H1 (cell line): Measurements from ENCODE around the gene SUSD5. TPM values are rescaled to one million over a fixed set of nuclear protein-coding genes. Genes with fewer than 3 reads are reported as not detected.

Experiments used
- CTCF ChIA-PET: fragments of 300-600 bp; sonication (Branson Sonifier 250); formaldehyde crosslinking; loops from one replicate; lab custom pipeline; 2021; ENCODE audit not compliant: partially characterized antibody; lab: Charles Lee
- POLR2A ChIA-PET: fragments of 300-600 bp; sonication (Branson Sonifier 250); formaldehyde crosslinking; loops from one replicate; lab custom pipeline; 2021; ENCODE audit warnings: inconsistent platforms; ENCODE audit not compliant: partially characterized antibody; lab: Charles Lee
- DNase-seq, 2 experiments: peaks; one replicate each; pipeline versions ENCODE4 v3.0.0 to v3.0.0-alpha.2; 2010 to 2022; ENCODE audit warnings: low spot score in 2 of 2, low read depth in 1 of 2, mixed read lengths in 1 of 2
- FAIRE-seq: peaks from 2 replicates; lab custom pipeline; 2011; peaks lifted over from hg19 to GRCh38; lab: Jason Lieb, UNC
- H2AFZ ChIP-seq: 2 replicates; pipeline ENCODE4 v1.8.1; 2012; ENCODE audit warnings: low read length, inconsistent platforms
- H2AK5ac ChIP-seq: 2 replicates; pipeline ENCODE4 v1.6.1; 2013; ENCODE audit warnings: low read depth, low read length
- H2BK120ac ChIP-seq: replicated peaks from 2 replicates; pipeline ENCODE3; 2013; ENCODE audit warnings: low read depth, low read length, inconsistent platforms
- H2BK12ac ChIP-seq: 2 replicates; pipeline ENCODE4 v1.6.1; 2013; ENCODE audit warnings: low read depth, low read length
- H2BK15ac ChIP-seq: 2 replicates; pipeline ENCODE4 v1.6.1; 2013; ENCODE audit warnings: low read length
- H2BK20ac ChIP-seq: 2 replicates; pipeline ENCODE4 v1.6.1; 2013; ENCODE audit warnings: low read length
- H2BK5ac ChIP-seq: 2 replicates; pipeline ENCODE4 v1.6.1; 2013; ENCODE audit warnings: low read depth, low read length
- H3K14ac ChIP-seq: 2 replicates; pipeline ENCODE4 v1.6.1; 2013; ENCODE audit warnings: inconsistent platforms; ENCODE audit not compliant: insufficient read length
- H3K18ac ChIP-seq: 2 replicates; pipeline ENCODE4 v1.6.1; 2013; ENCODE audit warnings: low read length; ENCODE audit errors: extremely low read depth
- H3K23ac ChIP-seq: 2 replicates; pipeline ENCODE4 v1.6.1; 2013; ENCODE audit warnings: inconsistent platforms; ENCODE audit not compliant: insufficient read length
- H3K23me2 ChIP-seq: 2 replicates; pipeline ENCODE4 v1.6.1; 2013; ENCODE audit warnings: low read depth, low read length
- H3K27ac ChIP-seq: 2 replicates; pipeline ENCODE4 v1.6.1; 2011; ENCODE audit warnings: low read depth, low read length, inconsistent platforms
- H3K27me3 ChIP-seq, 4 experiments: replicated peaks in 1 of 4; 1 replicate in 1 of 4; 2 replicates in 3 of 4; pipeline versions ENCODE4 v1.6.1 to v1.8.1; 2011 to 2013; ENCODE audit warnings: low read length in 3 of 4, mild to moderate bottlenecking in 3 of 4, inconsistent platforms in 2 of 4, mixed read lengths in 2 of 4, moderate library complexity in 1 of 4; ENCODE audit not compliant: control insufficient read depth in 3 of 4, insufficient read depth in 3 of 4; ENCODE audit errors: extremely low read depth in 1 of 4
- H3K36me3 ChIP-seq, 4 experiments: 2 replicates each; pipeline versions ENCODE4 v1.6.1 to v1.8.1; 2011 to 2013; ENCODE audit warnings: mild to moderate bottlenecking in 4 of 4, low read length in 3 of 4, moderate library complexity in 2 of 4, control low read depth in 1 of 4, inconsistent platforms in 1 of 4; ENCODE audit not compliant: insufficient read depth in 4 of 4, control insufficient read depth in 2 of 4
- H3K4ac ChIP-seq: replicated peaks from 2 replicates; pipeline ENCODE3; 2013; ENCODE audit warnings: low read length, low read depth, mixed read lengths, inconsistent platforms; ENCODE audit not compliant: insufficient read length
- H3K4me1 ChIP-seq, 4 experiments: replicated peaks in 1 of 4; 1 replicate in 1 of 4; 2 replicates in 3 of 4; pipeline versions ENCODE4 v1.6.1 to v1.8.1; 2011 to 2013; ENCODE audit warnings: low read length in 3 of 4, inconsistent platforms in 2 of 4, mixed read lengths in 1 of 4; ENCODE audit not compliant: insufficient read depth in 4 of 4, control insufficient read depth in 3 of 4
- H3K4me2 ChIP-seq, 2 experiments: 2 replicates each; pipeline versions ENCODE4 v1.6.1 to v1.8.1; 2011 to 2013; ENCODE audit warnings: low read depth in 2 of 2, low read length in 2 of 2, control low read depth in 1 of 2, inconsistent platforms in 1 of 2, mild to moderate bottlenecking in 1 of 2; ENCODE audit not compliant: insufficient read depth in 1 of 2
- H3K4me3 ChIP-seq, 4 experiments: fragments of 200-600, 300-600 bp in 1 of 4; sonication (generic), shearing (Covaris generic), sonication (Bioruptor Twin) in 1 of 4; 2 replicates each; pipeline versions ENCODE4 v1.5.1 to v1.8.1; 2011 to 2016; ENCODE audit warnings: low read length in 4 of 4, low read depth in 3 of 4, control low read depth in 2 of 4, inconsistent platforms in 2 of 4, mild to moderate bottlenecking in 2 of 4, mixed read lengths in 1 of 4, moderate library complexity in 1 of 4; ENCODE audit not compliant: insufficient read depth in 2 of 4; ENCODE audit errors: extremely low read depth in 1 of 4
- H3K56ac ChIP-seq: replicated peaks from 2 replicates; pipeline ENCODE3; 2013; ENCODE audit warnings: low read depth, mild to moderate bottlenecking, mixed read lengths, low read length, inconsistent platforms; ENCODE audit not compliant: insufficient read length
- H3K79me1 ChIP-seq: 2 replicates; pipeline ENCODE4 v1.6.1; 2013; ENCODE audit warnings: low read depth, low read length, control low read depth
- H3K79me2 ChIP-seq, 2 experiments: 2 replicates each; pipeline versions ENCODE4 v1.6.1 to v1.8.1; 2012 to 2013; ENCODE audit warnings: low read length in 2 of 2, mild to moderate bottlenecking in 2 of 2, inconsistent platforms in 1 of 2; ENCODE audit not compliant: insufficient read depth in 2 of 2, control insufficient read depth in 1 of 2
- H3K9ac ChIP-seq, 4 experiments: replicated peaks in 1 of 4; 1 replicate in 1 of 4; 2 replicates in 3 of 4; pipeline versions ENCODE4 v1.6.1 to v1.8.1; 2011 to 2013; ENCODE audit warnings: low read depth in 3 of 4, low read length in 3 of 4, control low read depth in 2 of 4, mild to moderate bottlenecking in 2 of 4, moderate library complexity in 2 of 4, inconsistent platforms in 1 of 4; ENCODE audit errors: extremely low read depth in 1 of 4
- H3K9me3 ChIP-seq, 2 experiments: 2 replicates each; pipeline versions ENCODE4 v1.6.1 to v1.8.1; 2012 to 2013; ENCODE audit warnings: mild to moderate bottlenecking in 2 of 2, moderate library complexity in 2 of 2, control low read depth in 1 of 2, inconsistent platforms in 1 of 2, low read depth in 1 of 2, low read length in 1 of 2, mixed read lengths in 1 of 2; ENCODE audit not compliant: insufficient read depth in 2 of 2
- H4K20me1 ChIP-seq, 2 experiments: replicated peaks in 1 of 2; 2 replicates each; pipeline versions ENCODE3 to v1.8.1; 2011 to 2013; ENCODE audit warnings: inconsistent platforms in 2 of 2, low read length in 2 of 2, mild to moderate bottlenecking in 1 of 2; ENCODE audit not compliant: insufficient read depth in 2 of 2, control insufficient read depth in 1 of 2
- H4K5ac ChIP-seq: 2 replicates; pipeline ENCODE4 v1.6.1; 2013; ENCODE audit warnings: low read length, low read depth, mixed read lengths, inconsistent platforms; ENCODE audit not compliant: insufficient read length
- H4K8ac ChIP-seq: 2 replicates; pipeline ENCODE4 v1.8.0; 2013; ENCODE audit warnings: mild to moderate bottlenecking, moderate library complexity, low read length, inconsistent platforms; ENCODE audit not compliant: insufficient read depth; ENCODE audit errors: extremely low read depth
- H4K91ac ChIP-seq: replicated peaks from 2 replicates; pipeline ENCODE3; 2013; ENCODE audit warnings: low read length, mixed read lengths, inconsistent platforms; ENCODE audit not compliant: insufficient read length
- BACH1 ChIP-seq: IDR thresholded peaks from 2 replicates; pipeline ENCODE4 v1.6.1; 2012; ENCODE audit warnings: low read length, improper control_type of control experiment
- CBX5 ChIP-seq: fragments of 300-800, 300-1000 bp; sonication (generic); IDR thresholded peaks from 2 replicates; pipeline ENCODE4 v1.7.1; 2016; ENCODE audit warnings: antibody characterized with exemption, low read length, low read depth
- CBX8 ChIP-seq: fragments of 300-800, 300-1000 bp; sonication (generic); IDR thresholded peaks from 2 replicates; pipeline ENCODE4 v1.7.1; 2016; ENCODE audit warnings: low read depth, low read length, borderline replicate concordance
- CHD2 ChIP-seq: IDR thresholded peaks from 2 replicates; pipeline ENCODE4 v1.6.1; 2012; ENCODE audit warnings: low read length, improper control_type of control experiment
- CTBP2 ChIP-seq: IDR thresholded peaks from 2 replicates; pipeline ENCODE4 v1.7.0; 2011; ENCODE audit warnings: borderline replicate concordance, mild to moderate bottlenecking, moderate library complexity, mixed read lengths, low read length; ENCODE audit not compliant: insufficient read depth, insufficient read length
- EP300 ChIP-seq, 2 experiments: IDR thresholded peaks; 1 replicate in 1 of 2; 2 replicates in 1 of 2; pipeline ENCODE4 v1.6.1; 2011 to 2012; ENCODE audit warnings: low read depth in 2 of 2, low read length in 2 of 2, mild to moderate bottlenecking in 2 of 2, borderline replicate concordance in 1 of 2, inconsistent platforms in 1 of 2, moderate library complexity in 1 of 2
- GTF2F1 ChIP-seq: IDR thresholded peaks from 2 replicates; pipeline ENCODE4 v1.6.1; 2012; ENCODE audit warnings: low read depth, low read length, improper control_type of control experiment, borderline replicate concordance
- MAFK ChIP-seq: IDR thresholded peaks from 2 replicates; pipeline ENCODE4 v1.6.1; 2012; ENCODE audit warnings: low read depth, mild to moderate bottlenecking, improper control_type of control experiment, low read length
- RAD21 ChIP-seq, 2 experiments: IDR thresholded peaks in 1 of 2; conservative IDR thresholded peaks in 1 of 2; 2 replicates each; pipeline ENCODE4 v1.6.1; 2011; ENCODE audit warnings: low read depth in 2 of 2, low read length in 2 of 2, improper control_type of control experiment in 1 of 2, inconsistent platforms in 1 of 2, mild to moderate bottlenecking in 1 of 2, moderate library complexity in 1 of 2
- SIRT6 ChIP-seq: IDR thresholded peaks from one replicate; pipeline ENCODE4 v1.7.1; 2012; ENCODE audit warnings: low read length, inconsistent platforms
- TBP ChIP-seq: IDR thresholded peaks from 2 replicates; pipeline ENCODE4 v1.6.1; 2011; ENCODE audit warnings: low read depth, low read length, improper control_type of control experiment
- TCF12 ChIP-seq: IDR thresholded peaks from 2 replicates; pipeline ENCODE4 v1.6.1; 2011; ENCODE audit warnings: low read depth, mild to moderate bottlenecking, low read length
- USF2 ChIP-seq: IDR thresholded peaks from 2 replicates; pipeline ENCODE4 v1.6.1; 2011; ENCODE audit warnings: low read length, improper control_type of control experiment
- YY1 ChIP-seq: IDR thresholded peaks from 2 replicates; pipeline ENCODE4 v1.6.1; 2011; ENCODE audit warnings: low read depth, mild to moderate bottlenecking, low read length
- WGBS, 2 experiments: shearing (Covaris generic) in 1 of 2; methylation state at CpG; one replicate each; pipeline versions ENCODE4 v1.1.6 to v1.1.7; 2013 to 2015; ENCODE audit warnings: low lambda C conversion rate in 2 of 2, mixed read lengths in 2 of 2, inconsistent platforms in 1 of 2, low coverage in 1 of 2, missing lambda C conversion rate in 1 of 2; ENCODE audit not compliant: insufficient replicate concordance in 2 of 2, insufficient coverage in 1 of 2, insufficient read length in 1 of 2; ENCODE audit errors: extremely low coverage in 1 of 2, missing lambda C conversion rate in 1 of 2; 5-methylcytosine and 5-hydroxymethylcytosine counted together
- polyA plus RNA-seq, 7 experiments: library from polyadenylated mRNA; depleted of rRNA in 3 of 7; stranded (reverse) in 5 of 7; unstranded in 2 of 7; fragments of >200 nt in 5 of 7; fragments of 200-250 nt in 2 of 7; gene quantifications; 1 replicate in 5 of 7; 2 replicates in 1 of 7; 4 replicates in 1 of 7; pipeline versions ENCODE4 v1.2.1 to v1.2.3, GENCODE V29; 2011 to 2013; ENCODE audit warnings: missing spikeins in 2 of 7, mixed read lengths in 2 of 7
- total RNA-seq: library from RNA; stranded (reverse); fragmentation: NEBNext Ultra II Directional; extraction: Animal tissue kit (Norgen Biotek cat#: 25700); gene quantifications from 2 replicates; pipeline ENCODE4 v1.2.1, GENCODE V29; 2021

The SUSD5 gene
- total and polyA plus RNA-seq, 2 of the 8 experiments (the other 6 are each of a cell fraction or from before 2014, with no cell fraction given): 0.92 to 3.3 TPM

- CTCF ChIA-PET: interaction anchor here (0.6 to 1.8 kb wide), 4 partner anchors 14 to 230 kb away, joined by 3 to 5 read pairs (median 4); no protein-coding TSS in a partner anchor
- H2AFZ ChIP-seq: 0 out of 2 replicates have a peak overlapping the region, but pooled peaks have one; percentile 30
- no peak overlapping the region for H2BK15ac ChIP-seq
- H3K36me3 ChIP-seq: no peaks in the 10 kb centered on the region
- no peak overlapping the region for H3K9ac ChIP-seq
- H3K4me1 ChIP-seq: no peaks in the 10 kb centered on the region
- no peaks in the 10 kb centered on the region for H3K79me2 ChIP-seq
- H3K4ac ChIP-seq: no peak overlapping the region
- no peak overlapping the region for H3K56ac ChIP-seq
- H3K27me3 ChIP-seq: no peaks in the 10 kb centered on the region
- no peak overlapping the region for H2BK120ac ChIP-seq
- no peaks in the 10 kb centered on the region; the same call in 1 of the 2 replicates for H3K23me2 ChIP-seq
- no peak overlapping the region for H2BK20ac ChIP-seq
- H2BK5ac ChIP-seq: no peak overlapping the region
- no peak overlapping the region for H3K27ac ChIP-seq
- no peak overlapping the region for H3K18ac ChIP-seq
- no peak overlapping the region for H2BK12ac ChIP-seq
- DNase-seq: no peak
- H2AK5ac ChIP-seq: no peak overlapping the region
- H3K9me3 ChIP-seq: no peaks in the 10 kb centered on the region
- H3K23ac ChIP-seq: no peak overlapping the region
- H3K79me1 ChIP-seq: no peaks in the 10 kb centered on the region
- POLR2A ChIA-PET: no interaction called here
- FAIRE-seq: no peak
- WGBS, 2 experiments: 75% methylated on average over 1 of the region's 1 CpG; no CpG with 5 or more reads in 1 of the 2 experiments
- H3K4me3 ChIP-seq: no peak overlapping the region
- H3K4me2 ChIP-seq: no peak overlapping the region
- no peaks in the 10 kb centered on the region for H4K20me1 ChIP-seq
- H3K14ac ChIP-seq: no peak overlapping the region
- no peak overlapping the region for H4K5ac ChIP-seq
- no peak overlapping the region for H4K91ac ChIP-seq
- H4K8ac ChIP-seq: no peak overlapping the region
- TF ChIP-seq CBX8 (no peak), CBX5 (no peak), MAFK (no peak), SIRT6 (no peak), RAD21 (IDR thresholded peaks at IDR 0.05 in 1 of 2, conservative IDR thresholded peaks at IDR 0.05 in 1 of 2; ENCODE audit: low read depth in 2 of 2, low read length in 2 of 2) (no peak), BACH1 (no peak), CTBP2 (no peak), TBP (no peak), TCF12 (no peak), GTF2F1 (no peak), USF2 (no peak), EP300 (IDR thresholded peaks at IDR 0.05; ENCODE audit: borderline replicate concordance in 1 of 2, low read depth in 2 of 2, low read length in 2 of 2) (no peak), CHD2 (no peak), YY1 (no peak)
Observed at GRCh38 chr3:33250712-33251111, 32.1 kb upstream of the SUSD5 start.
